ENCODE measurements around the gene FAM107B.

The FAM107B gene

DNA sequence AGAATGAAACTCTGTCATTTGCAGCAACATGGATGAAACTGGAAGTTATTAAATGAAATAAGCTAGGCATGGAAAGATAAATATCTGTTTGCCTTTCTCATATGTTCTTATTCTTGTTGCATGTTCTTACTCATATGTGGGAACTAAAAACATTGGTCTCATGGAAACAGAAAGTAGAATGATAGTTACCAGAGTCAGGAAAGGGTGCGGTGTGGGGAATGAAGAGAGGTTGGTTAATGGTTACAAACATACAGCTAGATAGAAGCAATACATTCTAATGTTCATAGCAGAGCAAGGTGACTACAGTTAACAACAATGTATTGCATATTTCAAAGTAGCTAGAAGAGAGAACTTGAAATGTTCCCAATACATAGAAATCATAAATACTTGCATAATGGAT lies 105.1 kb downstream of the FAM107B start:
- TF ChIP-seq, protein P1, sequence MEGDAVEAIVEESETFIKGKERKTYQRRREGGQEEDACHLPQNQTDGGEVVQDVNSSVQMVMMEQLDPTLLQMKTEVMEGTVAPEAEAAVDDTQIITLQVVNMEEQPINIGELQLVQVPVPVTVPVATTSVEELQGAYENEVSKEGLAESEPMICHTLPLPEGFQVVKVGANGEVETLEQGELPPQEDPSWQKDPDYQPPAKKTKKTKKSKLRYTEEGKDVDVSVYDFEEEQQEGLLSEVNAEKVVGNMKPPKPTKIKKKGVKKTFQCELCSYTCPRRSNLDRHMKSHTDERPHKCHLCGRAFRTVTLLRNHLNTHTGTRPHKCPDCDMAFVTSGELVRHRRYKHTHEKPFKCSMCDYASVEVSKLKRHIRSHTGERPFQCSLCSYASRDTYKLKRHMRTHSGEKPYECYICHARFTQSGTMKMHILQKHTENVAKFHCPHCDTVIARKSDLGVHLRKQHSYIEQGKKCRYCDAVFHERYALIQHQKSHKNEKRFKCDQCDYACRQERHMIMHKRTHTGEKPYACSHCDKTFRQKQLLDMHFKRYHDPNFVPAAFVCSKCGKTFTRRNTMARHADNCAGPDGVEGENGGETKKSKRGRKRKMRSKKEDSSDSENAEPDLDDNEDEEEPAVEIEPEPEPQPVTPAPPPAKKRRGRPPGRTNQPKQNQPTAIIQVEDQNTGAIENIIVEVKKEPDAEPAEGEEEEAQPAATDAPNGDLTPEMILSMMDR (IDR thresholded peaks at IDR 0.05) = no peak
- Histone ChIP-seq H3K4me3 (ENCODE audit: low read depth in 1 of 2, low read length in 1 of 2) (no peak overlapping the region), H3K4me1 (ENCODE audit: control insufficient read depth in 1 of 2, insufficient read depth in 1 of 2, low read depth in 1 of 2, low read length in 1 of 2) (peaks cover 6 to 12% of the 10 kb centered on the region in 2 experiments), H3K27me3 (no peaks in the 10 kb centered on the region), H3K36me3 (no peaks in the 10 kb centered on the region), H3K27ac (no peak overlapping the region), H3K9me3 (no peaks in the 10 kb centered on the region)

DNA sequence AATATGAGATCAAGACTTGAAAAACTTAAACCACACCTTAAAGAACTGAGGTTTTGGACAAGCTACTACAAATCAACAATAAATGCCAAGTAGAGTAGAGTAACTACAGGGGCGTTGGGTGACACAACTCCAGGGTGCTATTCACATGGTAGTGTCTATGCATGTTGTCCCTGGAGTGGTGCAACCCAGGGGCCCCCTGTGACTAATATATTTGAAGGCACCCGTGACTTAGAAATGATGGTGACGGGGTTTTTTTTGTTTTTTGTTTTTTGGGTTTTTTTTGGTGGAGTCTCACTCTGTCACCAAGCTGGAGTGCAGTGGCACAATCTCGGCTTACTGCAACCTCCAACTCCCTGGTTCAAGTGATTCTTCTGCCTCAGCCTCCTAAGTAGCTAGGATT lies 106.9 kb downstream of the FAM107B start:
- H3K9me3 ChIP-seq = no peaks in the 10 kb centered on the region
- no peak overlapping the region for H3K27ac ChIP-seq
- H3K4me3 ChIP-seq (ENCODE audit: low read depth in 1 of 2, low read length in 1 of 2) = no peak overlapping the region
- H3K36me3 ChIP-seq = no peaks in the 10 kb centered on the region
- TF ChIP-seq, protein P1 (IDR thresholded peaks at IDR 0.05) = no peak
- peaks cover 0 to 1% of the 10 kb centered on the region in 2 experiments for H3K4me1 ChIP-seq (ENCODE audit: control insufficient read depth in 1 of 2, insufficient read depth in 1 of 2, low read depth in 1 of 2, low read length in 1 of 2)
- no peaks in the 10 kb centered on the region for H3K27me3 ChIP-seq

DNA sequence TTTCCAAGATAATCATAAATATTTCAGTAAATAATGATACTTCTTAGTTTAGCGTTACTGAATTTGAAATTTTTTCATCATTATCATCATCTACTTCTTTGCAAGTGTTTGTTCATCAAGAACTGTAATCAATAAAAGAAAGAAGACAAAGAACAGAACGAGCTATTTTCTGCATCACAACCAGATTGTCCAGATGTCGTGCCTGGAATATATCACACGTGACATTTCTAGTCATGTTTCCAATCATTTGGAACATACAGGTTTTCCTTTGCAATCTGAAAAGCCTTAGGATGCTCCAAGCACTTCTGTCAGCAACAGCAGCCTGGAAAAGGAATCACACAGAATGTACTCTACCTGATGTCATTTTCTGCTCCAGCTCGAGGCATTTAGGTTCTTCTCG lies 107.4 kb downstream of the FAM107B start:
- TF ChIP-seq, protein P1 (IDR thresholded peaks at IDR 0.05) = no peak
- H3K4me3 ChIP-seq (ENCODE audit: low read depth in 1 of 2, low read length in 1 of 2) = no peak overlapping the region

DNA sequence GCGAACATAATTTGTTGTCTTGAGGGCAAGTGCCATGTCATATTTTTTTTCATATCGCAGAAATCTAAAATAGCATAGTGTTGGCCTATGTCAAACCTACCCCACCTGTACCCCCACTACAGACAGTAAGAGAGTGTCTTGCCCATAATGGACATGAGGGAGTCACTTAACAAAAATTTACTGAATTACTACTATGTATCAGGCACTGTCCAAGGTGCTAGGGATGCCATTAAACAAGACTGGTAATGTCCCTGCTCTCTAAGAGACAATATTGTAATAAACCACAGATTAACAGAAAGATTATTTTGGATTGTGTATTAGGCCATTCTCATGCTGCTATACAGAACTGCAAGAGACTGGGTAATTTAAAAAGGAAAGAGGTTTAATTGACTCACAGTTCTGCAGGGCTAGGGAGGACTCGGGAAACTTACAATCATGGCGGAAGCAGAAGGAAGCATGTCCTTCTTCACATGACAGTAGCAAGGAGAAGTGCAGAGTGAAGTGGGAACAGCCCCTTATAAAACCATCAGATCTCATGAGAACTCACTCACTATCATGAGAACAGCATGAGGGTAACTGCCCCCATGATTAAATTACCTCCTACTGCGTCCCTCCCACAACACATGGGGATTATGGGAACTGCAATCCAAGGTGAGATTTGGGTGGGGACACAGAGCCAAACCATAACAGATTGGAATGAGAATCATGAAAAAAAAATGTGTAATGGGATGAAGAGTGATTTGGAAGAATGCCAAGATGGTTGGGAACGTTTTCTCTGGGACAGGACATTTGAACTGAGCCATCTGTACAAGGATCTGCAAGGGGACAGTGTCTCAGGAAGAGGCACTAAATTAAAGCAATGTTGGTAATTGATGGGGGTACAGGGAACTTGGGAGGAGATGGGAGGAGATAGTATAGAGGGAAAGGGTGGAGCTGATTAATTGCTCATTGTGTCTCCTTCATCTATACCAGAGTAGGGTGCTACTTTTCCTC lies 108.5 kb downstream of the FAM107B start:
- Histone ChIP-seq H3K4me3 (ENCODE audit: low read depth in 1 of 2, low read length in 1 of 2) (no peak overlapping the region), H3K4me1 (ENCODE audit: control insufficient read depth in 1 of 2, insufficient read depth in 1 of 2, low read depth in 1 of 2, low read length in 1 of 2) (peaks cover 12 to 13% of the 10 kb centered on the region in 2 experiments), H3K27me3 (no peaks in the 10 kb centered on the region), H3K36me3 (no peaks in the 10 kb centered on the region), H3K9me3 (no peaks in the 10 kb centered on the region), H3K27ac (no peak overlapping the region)
- TF ChIP-seq, protein P1 (IDR thresholded peaks at IDR 0.05) = no peak

More for the DNA sequence above, 107.4 kb downstream of the FAM107B start:
- Histone ChIP-seq H3K4me1 (ENCODE audit: control insufficient read depth in 1 of 2, insufficient read depth in 1 of 2, low read depth in 1 of 2, low read length in 1 of 2) (peaks cover under 1 to 5% of the 10 kb centered on the region in 2 experiments), H3K27me3 (no peaks in the 10 kb centered on the region), H3K36me3 (no peaks in the 10 kb centered on the region), H3K27ac (no peak overlapping the region), H3K9me3 (no peaks in the 10 kb centered on the region)

DNA sequence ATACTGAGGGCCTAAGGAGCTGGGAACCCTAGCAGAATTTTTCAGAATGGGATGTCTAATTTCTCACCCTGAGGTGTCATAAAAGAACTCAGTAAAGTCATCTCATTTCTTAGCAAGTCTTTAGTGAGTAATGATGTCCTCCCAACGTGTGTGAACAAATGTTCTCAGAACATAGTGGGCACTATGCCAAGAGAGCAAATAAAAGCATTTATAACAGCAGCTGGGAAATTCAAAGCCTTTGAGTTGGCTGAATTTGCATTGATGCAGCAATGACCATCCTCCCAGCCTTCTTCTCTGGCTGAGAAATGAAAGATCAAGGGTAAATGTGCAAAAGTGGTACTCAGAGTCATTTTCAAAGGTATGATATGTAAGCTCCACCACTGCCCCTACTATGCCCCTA lies 109.4 kb downstream of the FAM107B start:
- Histone ChIP-seq H3K27me3 (no peaks in the 10 kb centered on the region), H3K4me1 (ENCODE audit: control insufficient read depth in 1 of 2, insufficient read depth in 1 of 2, low read depth in 1 of 2, low read length in 1 of 2) (peaks cover 20 to 22% of the 10 kb centered on the region in 2 experiments), H3K9me3 (no peaks in the 10 kb centered on the region), H3K36me3 (no peaks in the 10 kb centered on the region), H3K27ac (no peak overlapping the region), H3K4me3 (ENCODE audit: low read depth in 1 of 2, low read length in 1 of 2) (no peak overlapping the region)
- TF ChIP-seq, protein P1 (IDR thresholded peaks at IDR 0.05) = no peak
